Smooth muscle cell (in vitro differentiated cells): ENCODE measurements around the gene PLD1. TPM values are rescaled to one million over a fixed set of nuclear protein-coding genes. Genes with fewer than 3 reads are reported as not detected.

Experiments used
- DNase-seq: peaks from one replicate; lab custom pipeline; 2025; ENCODE audit not compliant: unreplicated experiment; lab: John Stamatoyannopoulos, UW
- H2AFZ ChIP-seq: fragments of 200-600 bp; sonication (generic); 2 replicates; pipeline ENCODE4 v1.6.0; 2016; ENCODE audit warnings: antibody characterized with exemption, low read depth, mild to moderate bottlenecking
- H3F3A ChIP-seq: fragments of 200-600 bp; sonication (generic); 2 replicates; pipeline ENCODE4 v1.6.0; 2017; ENCODE audit warnings: antibody characterized with exemption, low read depth
- H3K27ac ChIP-seq: fragments of 200-600 bp; sonication (generic); 2 replicates; pipeline ENCODE4 v1.5.1; 2016; ENCODE audit warnings: low read depth, mild to moderate bottlenecking
- H3K27me3 ChIP-seq: fragments of 200-600 bp; sonication (generic); 2 replicates; pipeline ENCODE4 v1.6.1; 2016; ENCODE audit warnings: low read depth, mild to moderate bottlenecking
- H3K36me3 ChIP-seq: fragments of 200-600 bp; sonication (generic); 2 replicates; pipeline ENCODE4 v1.5.1; 2016; ENCODE audit warnings: low read depth
- H3K4me1 ChIP-seq: fragments of 200-600 bp; sonication (generic); 2 replicates; pipeline ENCODE4 v1.5.1; 2016; ENCODE audit warnings: low read depth
- H3K4me2 ChIP-seq: fragments of 200-600 bp; sonication (generic); 2 replicates; pipeline ENCODE4 v1.6.0; 2016; ENCODE audit warnings: mild to moderate bottlenecking
- H3K4me3 ChIP-seq: fragments of 200-600 bp; sonication (generic); 2 replicates; pipeline ENCODE4 v1.5.1; 2016; ENCODE audit warnings: mild to moderate bottlenecking
- H3K79me2 ChIP-seq: fragments of 200-600 bp; sonication (generic); 2 replicates; pipeline ENCODE4 v1.6.0; 2016; ENCODE audit warnings: low read depth, mild to moderate bottlenecking
- H3K9ac ChIP-seq: fragments of 200-600 bp; sonication (generic); 2 replicates; pipeline ENCODE4 v1.6.0; 2016; ENCODE audit warnings: low read depth
- H3K9me3 ChIP-seq: fragments of 200-600 bp; sonication (generic); replicated peaks from 2 replicates; pipeline ENCODE4 v1.5.1; 2016; ENCODE audit warnings: low read depth
- H4K20me1 ChIP-seq: fragments of 200-600 bp; sonication (generic); 2 replicates; pipeline ENCODE4 v1.6.0; 2016; ENCODE audit warnings: low read depth
- WGBS: methylation state at CpG from one replicate; pipeline ENCODE4 v1.1.7; 2016; ENCODE audit warnings: low lambda C conversion rate; 5-methylcytosine and 5-hydroxymethylcytosine counted together
- polyA plus RNA-seq: library from polyadenylated mRNA; unstranded; fragments of >200 nt; fragmentation: Nextera tagmentation; extraction: Ambion mirVana; gene quantifications from 2 replicates; pipeline ENCODE4 v1.2.1, GENCODE V29; 2016
- total RNA-seq: library from RNA; depleted of rRNA; stranded (reverse); fragments of >200 nt; gene quantifications from 2 replicates; pipeline ENCODE4 v1.2.3, GENCODE V29; 2014
- TF ChIP-seq, protein P1 (sequence below): fragments of 200-600 bp; sonication (generic); IDR thresholded peaks from 2 replicates; pipeline ENCODE4 v1.5.1; 2017; ENCODE audit warnings: borderline replicate concordance, mild to moderate bottlenecking, antibody characterized with exemption; ENCODE audit not compliant: insufficient read depth, poor library complexity, severe bottlenecking

The PLD1 gene
- total and polyA plus RNA-seq, 2 experiments from 2014 or later = 15.2 to 36.1 TPM

- Histone ChIP-seq H3K9ac (no peak overlapping the region), H3K27ac (no peak overlapping the region), H2AFZ (no peak overlapping the region), H3K27me3 (no peaks in the 10 kb centered on the region), H3K79me2 (no peaks in the 10 kb centered on the region), H3F3A (no peaks in the 10 kb centered on the region), H3K4me1 (no peaks in the 10 kb centered on the region), H3K4me2 (no peak overlapping the region), H4K20me1 (no peaks in the 10 kb centered on the region), H3K9me3 (no peaks in the 10 kb centered on the region), H3K4me3 (no peak overlapping the region), H3K36me3 (peaks cover 10% of the 10 kb centered on the region)
- DNase-seq = no peak
- 96% methylated on average over 3 of the region's 3 CpGs for WGBS
- TF ChIP-seq, protein P1, sequence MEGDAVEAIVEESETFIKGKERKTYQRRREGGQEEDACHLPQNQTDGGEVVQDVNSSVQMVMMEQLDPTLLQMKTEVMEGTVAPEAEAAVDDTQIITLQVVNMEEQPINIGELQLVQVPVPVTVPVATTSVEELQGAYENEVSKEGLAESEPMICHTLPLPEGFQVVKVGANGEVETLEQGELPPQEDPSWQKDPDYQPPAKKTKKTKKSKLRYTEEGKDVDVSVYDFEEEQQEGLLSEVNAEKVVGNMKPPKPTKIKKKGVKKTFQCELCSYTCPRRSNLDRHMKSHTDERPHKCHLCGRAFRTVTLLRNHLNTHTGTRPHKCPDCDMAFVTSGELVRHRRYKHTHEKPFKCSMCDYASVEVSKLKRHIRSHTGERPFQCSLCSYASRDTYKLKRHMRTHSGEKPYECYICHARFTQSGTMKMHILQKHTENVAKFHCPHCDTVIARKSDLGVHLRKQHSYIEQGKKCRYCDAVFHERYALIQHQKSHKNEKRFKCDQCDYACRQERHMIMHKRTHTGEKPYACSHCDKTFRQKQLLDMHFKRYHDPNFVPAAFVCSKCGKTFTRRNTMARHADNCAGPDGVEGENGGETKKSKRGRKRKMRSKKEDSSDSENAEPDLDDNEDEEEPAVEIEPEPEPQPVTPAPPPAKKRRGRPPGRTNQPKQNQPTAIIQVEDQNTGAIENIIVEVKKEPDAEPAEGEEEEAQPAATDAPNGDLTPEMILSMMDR = no peak
Observed at GRCh38 chr3:171660188-171660587, 150.1 kb downstream of the PLD1 start.

- no peak for DNase-seq
- no peak overlapping the region for H3K27ac ChIP-seq
- no peaks in the 10 kb centered on the region for H3F3A ChIP-seq
- no peak overlapping the region for H3K9ac ChIP-seq
- WGBS = 95% methylated on average over 3 of the region's 3 CpGs
- H3K36me3 ChIP-seq = peaks cover 10% of the 10 kb centered on the region
- no peaks in the 10 kb centered on the region for H3K9me3 ChIP-seq
- H3K79me2 ChIP-seq = no peaks in the 10 kb centered on the region
- no peaks in the 10 kb centered on the region for H3K4me1 ChIP-seq
- H4K20me1 ChIP-seq = no peaks in the 10 kb centered on the region
- TF ChIP-seq, protein P1 = no peak
- H3K27me3 ChIP-seq = no peaks in the 10 kb centered on the region
- no peak overlapping the region for H3K4me3 ChIP-seq
- H3K4me2 ChIP-seq = no peak overlapping the region
- no peak overlapping the region for H2AFZ ChIP-seq
Observed at GRCh38 chr3:171658841-171659240, 151.4 kb downstream of the PLD1 start.

- Histone ChIP-seq H3K79me2 (no peaks in the 10 kb centered on the region), H3K9ac (no peak overlapping the region), H3K27ac (no peak overlapping the region), H3F3A (no peaks in the 10 kb centered on the region), H3K4me1 (no peaks in the 10 kb centered on the region), H3K27me3 (no peaks in the 10 kb centered on the region), H3K4me2 (no peak overlapping the region), H2AFZ (no peak overlapping the region), H3K4me3 (no peak overlapping the region), H4K20me1 (no peaks in the 10 kb centered on the region), H3K36me3 (peaks cover 5% of the 10 kb centered on the region), H3K9me3 (no peaks in the 10 kb centered on the region)
- TF ChIP-seq, protein P1 = no peak
- 80% methylated on average over 3 of the region's 3 CpGs for WGBS
- DNase-seq = no peak
Observed at GRCh38 chr3:171654809-171655208, 155.5 kb downstream of the PLD1 start.

DNA sequence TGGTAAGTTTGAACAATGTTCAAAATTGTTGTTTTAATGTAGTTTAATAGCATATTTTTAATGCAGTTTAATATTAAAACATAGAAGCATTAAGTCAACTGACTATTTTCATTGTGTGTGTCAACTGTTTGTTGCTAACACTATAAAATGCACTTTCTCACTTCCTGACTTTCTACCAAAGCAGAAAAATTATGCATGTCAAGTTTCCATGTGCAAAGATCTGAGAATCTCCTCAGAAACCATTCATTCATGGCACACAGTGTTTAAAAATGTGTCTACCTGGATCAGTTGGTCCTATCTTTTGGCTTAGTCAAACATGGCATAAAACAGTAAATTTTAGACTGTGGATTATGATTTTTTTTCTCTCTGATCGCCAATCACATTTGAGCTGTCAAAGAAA, 156.0 kb downstream of the PLD1 start:
- Histone ChIP-seq H3K79me2 (no peaks in the 10 kb centered on the region), H4K20me1 (no peaks in the 10 kb centered on the region), H3K9me3 (no peaks in the 10 kb centered on the region), H3F3A (no peaks in the 10 kb centered on the region), H3K4me3 (no peak overlapping the region), H3K4me2 (no peak overlapping the region), H3K27ac (no peak overlapping the region), H3K36me3 (peaks cover 5% of the 10 kb centered on the region), H3K4me1 (no peaks in the 10 kb centered on the region), H3K27me3 (no peaks in the 10 kb centered on the region), H2AFZ (no peak overlapping the region), H3K9ac (no peak overlapping the region)
- TF ChIP-seq, protein P1 = no peak
- DNase-seq = no peak
- 100% methylated on average over 1 of the region's 1 CpG for WGBS
